Neural cell (in vitro differentiated cells): Measurements from ENCODE around the gene KCNA2. TPM values are rescaled to one million over a fixed set of nuclear protein-coding genes. Genes with fewer than 3 reads are reported as not detected.
A peak's percentile ranks its signal among the peaks of the same experiment; 100 is the strongest.

Source experiments
- H2AFZ ChIP-seq: fragments of 200-600, 300-800 bp; sonication (generic), shearing (Covaris generic); 2 replicates; pipeline ENCODE4 v1.6.0; 2014; ENCODE audit warnings: low read depth, mild to moderate bottlenecking, antibody characterized with exemption, low read length, moderate library complexity
- H3F3A ChIP-seq: fragments of 200-600 bp; shearing (Covaris generic); 2 replicates; pipeline ENCODE4 v1.6.1; 2016; ENCODE audit warnings: mild to moderate bottlenecking, moderate library complexity, mixed read lengths, antibody characterized with exemption, low read length; ENCODE audit not compliant: insufficient read depth, poor library complexity, severe bottlenecking
- H3K27ac ChIP-seq: fragments of 200-600, 300-800 bp; sonication (generic), shearing (Covaris generic); 2 replicates; pipeline ENCODE4 v1.5.1; 2014; ENCODE audit warnings: mild to moderate bottlenecking, low read length, moderate library complexity
- H3K27me3 ChIP-seq: fragments of 300-800, 200-600 bp; sonication (generic), shearing (Covaris generic); 2 replicates; pipeline ENCODE4 v1.6.0; 2014; ENCODE audit warnings: mild to moderate bottlenecking, low read depth, low read length, moderate library complexity; ENCODE audit not compliant: insufficient read depth
- H3K36me3 ChIP-seq: fragments of 300-800, 200-600 bp; sonication (generic), shearing (Covaris generic); 2 replicates; pipeline ENCODE4 v1.5.1; 2014; ENCODE audit warnings: mild to moderate bottlenecking, antibody characterized with exemption, low read length, moderate library complexity; ENCODE audit not compliant: insufficient read depth
- H3K4me2 ChIP-seq: fragments of 300-800, 200-600 bp; sonication (generic), shearing (Covaris generic); 2 replicates; pipeline ENCODE4 v1.6.0; 2014; ENCODE audit warnings: mild to moderate bottlenecking, low read length
- H3K4me3 ChIP-seq: fragments of 300-800, 200-600 bp; sonication (generic), shearing (Covaris generic); 2 replicates; pipeline ENCODE4 v1.5.1; 2014; ENCODE audit warnings: mild to moderate bottlenecking, low read length, moderate library complexity
- H3K79me2 ChIP-seq: fragments of 200-600 bp; shearing (Covaris generic); replicated peaks from 2 replicates; pipeline ENCODE4 v1.6.0; 2014; ENCODE audit warnings: mild to moderate bottlenecking, low read length, moderate library complexity; ENCODE audit not compliant: insufficient read depth
- H3K9ac ChIP-seq: fragments of 300-800, 200-600 bp; sonication (generic), shearing (Covaris generic); 2 replicates; pipeline ENCODE4 v1.6.1; 2016; ENCODE audit warnings: mild to moderate bottlenecking, low read length, mixed read lengths
- H3K9me2 ChIP-seq: fragments of 200-600 bp; shearing (Covaris generic); 2 replicates; pipeline ENCODE4 v1.6.1; 2016; ENCODE audit warnings: mild to moderate bottlenecking, low read length, mixed read lengths; ENCODE audit not compliant: insufficient read depth
- H3K9me3 ChIP-seq: fragments of 200-600, 300-800 bp; sonication (generic), shearing (Covaris generic); 2 replicates; pipeline ENCODE4 v1.6.1; 2016; ENCODE audit warnings: mild to moderate bottlenecking, mixed run types, low read length, moderate library complexity, mixed read lengths
- H4K20me1 ChIP-seq: fragments of 200-600 bp; shearing (Covaris generic); 2 replicates; pipeline ENCODE4 v1.6.1; 2016; ENCODE audit warnings: mild to moderate bottlenecking, mixed run types; ENCODE audit not compliant: insufficient read depth
- EP300 ChIP-seq: fragments of 450-650 bp; conservative IDR thresholded peaks from 2 replicates; pipeline ENCODE4 v1.6.1; 2014; ENCODE audit warnings: antibody characterized with exemption, mild to moderate bottlenecking, moderate library complexity; ENCODE audit not compliant: poor library complexity, severe bottlenecking
- EZH2 ChIP-seq: fragments of 200-600, 300-800 bp; shearing (Covaris generic), sonication (generic); IDR thresholded peaks from 2 replicates; pipeline ENCODE4 v1.6.1; 2014; ENCODE audit warnings: antibody characterized with exemption, low read length, borderline replicate concordance, mild to moderate bottlenecking; ENCODE audit not compliant: insufficient read depth, poor library complexity, severe bottlenecking
- MXI1 ChIP-seq: fragments of 450-650 bp; conservative IDR thresholded peaks from 2 replicates; pipeline ENCODE4 v1.6.1; 2014; ENCODE audit warnings: antibody characterized with exemption, mild to moderate bottlenecking; ENCODE audit not compliant: poor library complexity, severe bottlenecking
- POLR2AphosphoS5 ChIP-seq: IDR thresholded peaks from 2 replicates; pipeline ENCODE4 v1.6.1; 2012
- RAD21 ChIP-seq: fragments of 450-650 bp; conservative IDR thresholded peaks from 2 replicates; pipeline ENCODE4 v1.6.1; 2014; ENCODE audit warnings: antibody characterized with exemption, mild to moderate bottlenecking, moderate library complexity
- SMC3 ChIP-seq: fragments of 450-650 bp; conservative IDR thresholded peaks from 2 replicates; pipeline ENCODE4 v1.6.1; 2014; ENCODE audit warnings: antibody characterized with exemption, mild to moderate bottlenecking, moderate library complexity; ENCODE audit not compliant: poor library complexity
- TAF1 ChIP-seq: IDR thresholded peaks from 2 replicates; pipeline ENCODE4 v1.6.1; 2012; ENCODE audit warnings: low read depth
- polyA plus RNA-seq: library from polyadenylated mRNA; depleted of rRNA; stranded (reverse); fragments of >200 nt; gene quantifications from 2 replicates; pipeline ENCODE4 v1.2.3, GENCODE V29; 2014
- TF ChIP-seq, protein P1 (sequence below): fragments of 450-650 bp; IDR thresholded peaks from 2 replicates; pipeline ENCODE4 v1.5.1; 2014; ENCODE audit warnings: antibody characterized with exemption, mild to moderate bottlenecking, moderate library complexity; ENCODE audit not compliant: poor library complexity, severe bottlenecking
- TF ChIP-seq, protein P2 (sequence below): IDR thresholded peaks from 2 replicates; pipeline ENCODE4 v1.6.1; 2012; ENCODE audit warnings: borderline replicate concordance

The KCNA2 gene
- polyA plus RNA-seq, 1 donor from 2014 or later = 3.4 TPM

DNA sequence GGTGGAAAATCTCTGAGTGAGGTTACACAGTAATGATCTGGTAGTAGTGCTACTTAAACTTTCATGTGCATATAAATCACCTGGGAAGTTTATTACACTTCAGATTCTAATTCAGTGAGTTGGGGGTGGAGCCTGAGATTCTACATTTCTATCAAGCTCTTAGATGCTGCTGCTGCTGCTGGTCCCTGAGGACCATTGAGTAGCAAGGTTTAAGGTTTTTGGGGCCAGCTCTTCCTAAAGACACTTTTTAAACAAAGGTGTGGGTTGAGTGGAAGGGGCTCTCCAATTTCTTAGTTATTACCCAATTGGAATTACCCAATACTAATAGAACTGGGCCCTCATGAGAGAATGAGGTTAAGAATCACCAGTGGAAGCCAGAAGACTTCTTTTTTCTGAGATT lies 39.1 kb upstream of the KCNA2 start:
- Histone ChIP-seq H4K20me1 (no peaks in the 10 kb centered on the region), H3K9me2 (no peaks in the 10 kb centered on the region), H3K27ac (no peak overlapping the region), H3F3A (no peaks in the 10 kb centered on the region), H3K36me3 (no peaks in the 10 kb centered on the region), H3K79me2 (no peaks in the 10 kb centered on the region), H3K4me2 (no peak overlapping the region), H3K9me3 (no peaks in the 10 kb centered on the region), H3K4me3 (no peak overlapping the region), H3K9ac (no peak overlapping the region), H2AFZ (no peak overlapping the region), H3K27me3 (no peaks in the 10 kb centered on the region)
- TF ChIP-seq EZH2 (no peak), SMC3 (no peak), EP300 (no peak), TAF1 (no peak), RAD21 (no peak), MXI1 (no peak), POLR2AphosphoS5 (no peak)
- TF ChIP-seq, protein P1, sequence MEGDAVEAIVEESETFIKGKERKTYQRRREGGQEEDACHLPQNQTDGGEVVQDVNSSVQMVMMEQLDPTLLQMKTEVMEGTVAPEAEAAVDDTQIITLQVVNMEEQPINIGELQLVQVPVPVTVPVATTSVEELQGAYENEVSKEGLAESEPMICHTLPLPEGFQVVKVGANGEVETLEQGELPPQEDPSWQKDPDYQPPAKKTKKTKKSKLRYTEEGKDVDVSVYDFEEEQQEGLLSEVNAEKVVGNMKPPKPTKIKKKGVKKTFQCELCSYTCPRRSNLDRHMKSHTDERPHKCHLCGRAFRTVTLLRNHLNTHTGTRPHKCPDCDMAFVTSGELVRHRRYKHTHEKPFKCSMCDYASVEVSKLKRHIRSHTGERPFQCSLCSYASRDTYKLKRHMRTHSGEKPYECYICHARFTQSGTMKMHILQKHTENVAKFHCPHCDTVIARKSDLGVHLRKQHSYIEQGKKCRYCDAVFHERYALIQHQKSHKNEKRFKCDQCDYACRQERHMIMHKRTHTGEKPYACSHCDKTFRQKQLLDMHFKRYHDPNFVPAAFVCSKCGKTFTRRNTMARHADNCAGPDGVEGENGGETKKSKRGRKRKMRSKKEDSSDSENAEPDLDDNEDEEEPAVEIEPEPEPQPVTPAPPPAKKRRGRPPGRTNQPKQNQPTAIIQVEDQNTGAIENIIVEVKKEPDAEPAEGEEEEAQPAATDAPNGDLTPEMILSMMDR = no peak
- TF ChIP-seq, protein P2, sequence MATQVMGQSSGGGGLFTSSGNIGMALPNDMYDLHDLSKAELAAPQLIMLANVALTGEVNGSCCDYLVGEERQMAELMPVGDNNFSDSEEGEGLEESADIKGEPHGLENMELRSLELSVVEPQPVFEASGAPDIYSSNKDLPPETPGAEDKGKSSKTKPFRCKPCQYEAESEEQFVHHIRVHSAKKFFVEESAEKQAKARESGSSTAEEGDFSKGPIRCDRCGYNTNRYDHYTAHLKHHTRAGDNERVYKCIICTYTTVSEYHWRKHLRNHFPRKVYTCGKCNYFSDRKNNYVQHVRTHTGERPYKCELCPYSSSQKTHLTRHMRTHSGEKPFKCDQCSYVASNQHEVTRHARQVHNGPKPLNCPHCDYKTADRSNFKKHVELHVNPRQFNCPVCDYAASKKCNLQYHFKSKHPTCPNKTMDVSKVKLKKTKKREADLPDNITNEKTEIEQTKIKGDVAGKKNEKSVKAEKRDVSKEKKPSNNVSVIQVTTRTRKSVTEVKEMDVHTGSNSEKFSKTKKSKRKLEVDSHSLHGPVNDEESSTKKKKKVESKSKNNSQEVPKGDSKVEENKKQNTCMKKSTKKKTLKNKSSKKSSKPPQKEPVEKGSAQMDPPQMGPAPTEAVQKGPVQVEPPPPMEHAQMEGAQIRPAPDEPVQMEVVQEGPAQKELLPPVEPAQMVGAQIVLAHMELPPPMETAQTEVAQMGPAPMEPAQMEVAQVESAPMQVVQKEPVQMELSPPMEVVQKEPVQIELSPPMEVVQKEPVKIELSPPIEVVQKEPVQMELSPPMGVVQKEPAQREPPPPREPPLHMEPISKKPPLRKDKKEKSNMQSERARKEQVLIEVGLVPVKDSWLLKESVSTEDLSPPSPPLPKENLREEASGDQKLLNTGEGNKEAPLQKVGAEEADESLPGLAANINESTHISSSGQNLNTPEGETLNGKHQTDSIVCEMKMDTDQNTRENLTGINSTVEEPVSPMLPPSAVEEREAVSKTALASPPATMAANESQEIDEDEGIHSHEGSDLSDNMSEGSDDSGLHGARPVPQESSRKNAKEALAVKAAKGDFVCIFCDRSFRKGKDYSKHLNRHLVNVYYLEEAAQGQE = no peak

DNA sequence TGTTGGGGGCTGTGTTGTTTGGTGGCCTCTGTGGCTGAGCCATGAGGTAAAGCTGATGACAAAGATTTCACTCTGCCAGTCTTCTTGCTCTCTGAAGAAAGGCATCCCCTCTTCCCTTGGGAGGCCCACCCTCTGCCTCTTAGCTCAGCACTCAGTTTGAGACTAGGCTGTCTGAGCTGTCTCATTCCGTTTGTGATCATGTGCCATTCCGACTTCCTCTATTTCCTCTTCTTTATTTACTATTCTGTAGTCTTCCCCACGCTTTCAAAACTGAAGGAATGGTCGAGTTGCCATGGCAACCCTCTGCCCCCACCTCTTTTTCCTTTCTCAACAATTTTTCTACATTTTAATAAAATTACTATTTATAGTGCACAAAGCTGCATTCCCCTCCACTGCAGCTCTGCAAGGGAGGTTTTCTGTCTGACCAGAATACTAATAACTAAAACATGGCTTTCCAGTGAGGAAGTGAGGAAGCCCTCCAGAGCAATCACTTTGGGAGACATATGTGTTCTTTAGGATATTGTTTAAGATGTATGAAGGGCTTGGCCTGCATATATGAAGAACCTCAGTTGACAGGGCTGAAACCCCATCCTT lies 37.8 kb upstream of the KCNA2 start:
- H2AFZ ChIP-seq = no peak overlapping the region
- peak overlapping the region; percentile 59 for H3K9ac ChIP-seq
- H3K4me2 ChIP-seq = peak overlapping the region; percentile 50
- H3F3A ChIP-seq = no peaks in the 10 kb centered on the region
- no peaks in the 10 kb centered on the region for H3K36me3 ChIP-seq
- no peaks in the 10 kb centered on the region for H3K79me2 ChIP-seq
- peak overlapping the region; percentile 46 for H3K4me3 ChIP-seq
- no peaks in the 10 kb centered on the region for H3K27me3 ChIP-seq
- H4K20me1 ChIP-seq = no peaks in the 10 kb centered on the region
- no peaks in the 10 kb centered on the region for H3K9me2 ChIP-seq
- no peaks in the 10 kb centered on the region for H3K9me3 ChIP-seq
- peak overlapping the region; percentile 93 for H3K27ac ChIP-seq
- TF ChIP-seq POLR2AphosphoS5 (peak; percentile 79), SMC3 (no peak), RAD21 (peak; percentile 26), EP300 (peak; percentile 92), MXI1 (peak; percentile 28), TAF1 (no peak), EZH2 (no peak)
- TF ChIP-seq, protein P1 = no peak
- TF ChIP-seq, protein P2 = peak; percentile 66
